DLD1 (cell line): ENCODE results near the gene ARPC1B.

ENCODE experiments used
- in situ Hi-C: cut with HindIII; loops from 2 replicates; pipeline ENCODE4 v1.10.0; 2017; ENCODE audit warnings: low sequenced_read_pairs

The ARPC1B gene

GRCh38 chr7:99440195-99440594 is 65.7 kb downstream of the ARPC1B start:
- in situ Hi-C loops, result no loop called here
